Measurements from ENCODE around the gene UBTD1.

DNA sequence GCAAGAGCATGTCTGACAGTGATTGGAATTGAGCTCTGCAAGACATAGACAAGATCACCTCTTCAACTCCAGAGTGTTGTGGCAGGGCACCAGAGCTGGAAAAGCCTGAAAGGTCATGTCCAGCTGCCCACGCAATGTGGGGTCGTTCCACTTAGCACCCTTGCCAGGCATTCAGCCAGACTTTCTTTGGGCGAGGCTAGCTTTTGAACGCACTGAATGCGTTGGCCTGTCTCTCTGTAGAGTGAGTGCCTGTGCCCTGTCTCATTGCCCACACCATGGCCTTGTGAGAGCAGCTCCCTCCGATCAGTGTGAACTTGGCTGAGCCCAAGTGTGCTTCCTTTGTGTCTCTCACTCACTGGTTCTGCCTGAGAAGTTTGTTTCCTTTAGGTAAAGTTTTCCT, 23.3 kb downstream of the UBTD1 start:
- TF ChIP-seq POLR2AphosphoS5 (IDR thresholded peaks at IDR 0.05; ENCODE audit: low read depth, low read length) (no peak), POLR2A (IDR thresholded peaks at IDR 0.05; ENCODE audit: low read depth, low read length) (no peak), POU2F2 (IDR thresholded peaks at IDR 0.05; ENCODE audit: low read depth, low read length) (no peak)
